Nucleus accumbens (tissue), 56 donors: ENCODE results near the gene RC3H2.
"Not testable (repeated sequence)": the region's sequence is repeated elsewhere in the genome, so short reads cannot be mapped to it uniquely, and the experiment has no call there.

Experiments
- DNase-seq, 56 donors: peaks; one replicate each; lab custom pipeline; 2025; lab: John Stamatoyannopoulos, UW

RC3H2 gene

DNA sequence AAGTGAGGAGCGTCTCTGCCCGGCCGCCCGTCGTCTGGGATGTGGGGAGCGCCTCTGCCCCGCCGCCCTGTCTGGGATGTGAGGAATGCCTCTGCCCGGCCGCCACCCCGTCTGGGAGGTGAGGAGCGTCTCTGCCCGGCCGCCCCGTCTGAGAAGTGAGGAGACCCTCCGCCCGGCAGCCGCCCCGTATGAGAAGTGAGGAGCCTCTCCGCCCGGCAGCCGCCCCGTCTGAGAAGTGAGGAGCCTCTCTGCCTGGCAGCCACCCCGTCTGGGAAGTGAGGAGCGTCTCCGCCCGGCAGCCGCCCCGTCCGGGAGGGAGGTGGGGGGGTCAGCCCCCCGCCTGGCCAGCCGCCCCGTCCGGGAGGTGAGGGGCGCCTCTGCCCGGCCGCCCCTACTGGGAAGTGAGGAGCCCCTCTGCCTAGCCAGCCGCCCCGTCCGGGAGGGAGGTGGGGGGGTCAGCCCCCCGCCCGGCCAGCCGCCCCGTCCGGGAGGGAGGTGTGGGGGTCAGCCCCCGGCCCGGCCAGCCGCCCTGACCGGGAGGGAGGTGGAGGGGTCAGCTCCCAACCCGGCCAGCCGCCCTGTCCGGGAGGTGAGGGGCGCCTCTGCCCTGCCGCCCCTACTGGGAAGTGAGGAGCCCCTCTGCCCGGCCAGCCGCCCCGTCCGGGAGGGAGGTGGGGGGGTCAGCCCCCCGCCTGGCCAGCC lies 52.9 kb downstream of the RC3H2 start:
- DNase-seq, result not testable (repeated sequence)

DNA sequence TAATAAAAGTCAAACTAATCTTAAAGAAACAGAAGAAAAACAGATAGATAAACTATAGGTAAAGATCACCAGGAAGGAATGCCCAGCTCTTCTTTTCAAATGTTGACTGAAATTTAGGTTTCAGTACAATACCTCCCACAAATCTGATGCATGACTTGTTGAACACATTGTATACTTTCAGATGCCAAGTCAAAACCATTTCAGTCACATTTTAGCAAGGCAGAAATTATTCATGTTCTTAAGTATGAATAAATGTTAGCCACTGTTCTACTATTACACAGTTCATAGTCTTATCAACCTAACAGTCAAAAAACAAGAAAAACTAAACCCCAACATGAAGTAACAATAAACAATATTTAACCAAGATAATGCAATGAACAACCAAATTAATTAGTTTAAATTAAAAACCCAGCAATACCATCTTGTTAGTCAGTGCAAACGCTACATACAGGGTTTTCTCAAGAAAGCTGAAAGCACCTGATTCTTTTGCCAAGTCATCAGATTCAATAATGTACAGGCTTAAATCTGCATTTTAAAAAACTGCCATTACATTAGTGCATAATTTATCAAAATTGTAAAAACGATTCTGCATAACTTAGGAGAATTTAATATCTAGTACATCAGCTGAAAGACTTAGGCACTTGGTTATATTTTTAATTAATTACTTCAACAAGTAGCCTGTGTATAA lies 56.8 kb downstream of the RC3H2 start:
- no peak for DNase-seq

DNA sequence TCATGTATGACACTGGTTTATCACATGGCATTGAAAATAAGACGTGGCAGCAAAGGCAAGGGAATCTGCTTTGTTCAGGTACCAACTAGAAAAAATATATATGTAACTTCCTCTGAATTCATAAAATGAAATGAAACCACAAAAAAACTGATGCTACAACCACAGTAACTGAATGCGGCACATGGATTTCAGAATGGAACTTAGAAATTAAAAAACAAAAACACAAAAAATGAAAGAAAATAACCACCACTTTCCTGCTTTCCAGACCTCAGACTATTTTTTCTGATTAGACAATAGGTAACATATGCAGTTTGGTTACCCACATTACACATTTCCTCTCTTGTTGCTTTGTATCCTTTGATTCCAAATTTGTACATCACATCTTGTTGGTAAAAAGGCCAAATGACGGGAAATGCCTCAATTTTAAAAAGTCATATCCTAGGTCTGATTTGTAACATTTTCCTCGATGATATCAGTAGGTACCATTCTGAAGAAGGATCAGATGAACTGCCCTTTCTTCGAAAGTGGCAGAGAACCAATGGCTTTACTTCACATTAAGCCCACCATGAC lies 58.7 kb downstream of the RC3H2 start:
- DNase-seq, result no peak

DNA sequence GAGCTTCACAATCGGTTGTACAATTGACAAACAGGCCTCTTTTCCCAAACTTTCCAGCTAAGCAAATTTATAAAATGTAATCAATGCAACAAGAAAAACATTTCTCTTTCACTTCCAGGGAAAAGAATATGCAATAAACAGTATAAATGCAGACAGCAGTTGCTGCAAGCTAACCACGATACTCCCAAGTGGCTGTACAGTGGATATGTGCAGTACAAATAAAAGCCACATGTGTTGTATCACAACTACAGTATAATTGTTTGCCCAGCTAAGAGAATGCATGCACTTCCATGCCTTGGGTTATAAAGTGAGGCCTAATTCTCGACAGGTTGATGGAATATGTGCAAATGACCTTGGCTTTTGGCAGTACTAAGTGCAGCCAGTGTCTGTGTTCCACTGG lies 60.0 kb downstream of the RC3H2 start:
- DNase-seq, result no peak

DNA sequence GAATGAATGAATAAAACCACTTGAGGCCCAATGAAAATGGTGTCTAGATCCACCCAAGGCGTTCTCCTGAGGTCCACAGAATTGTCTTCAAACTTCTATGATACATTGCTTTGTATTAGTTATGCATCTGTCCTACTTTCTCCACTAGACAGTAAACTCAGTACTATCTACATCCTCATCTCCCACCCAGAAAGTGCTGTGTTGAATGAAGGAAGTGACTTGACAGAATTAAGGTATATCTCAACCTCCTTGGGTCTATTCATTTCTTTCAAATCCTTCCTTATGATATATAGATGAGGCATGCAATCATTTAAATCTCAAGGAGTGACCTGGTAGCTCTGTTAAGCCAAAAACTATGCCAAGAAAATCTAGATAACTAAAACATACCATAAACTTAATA lies 61.0 kb downstream of the RC3H2 start:
- no peak for DNase-seq

DNA sequence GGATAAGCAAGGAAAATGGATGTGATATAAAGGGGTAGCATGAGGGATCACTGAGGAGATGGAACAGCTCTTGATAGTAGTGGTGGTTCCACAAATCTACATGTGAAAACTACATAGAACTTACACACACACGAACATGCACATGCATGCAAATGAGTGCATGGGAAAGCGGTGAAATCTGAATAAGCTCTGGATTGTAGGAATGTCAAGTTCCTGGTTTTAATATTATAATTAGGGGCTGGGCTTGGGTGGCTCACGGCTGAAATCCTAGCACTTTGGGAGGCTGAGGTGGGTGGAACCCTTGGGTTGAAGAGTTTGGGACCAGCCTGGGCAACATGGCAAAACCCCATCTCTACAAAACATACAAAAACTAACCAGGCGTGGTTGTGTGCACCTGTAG lies 63.7 kb downstream of the RC3H2 start:
- no peak for DNase-seq

DNA sequence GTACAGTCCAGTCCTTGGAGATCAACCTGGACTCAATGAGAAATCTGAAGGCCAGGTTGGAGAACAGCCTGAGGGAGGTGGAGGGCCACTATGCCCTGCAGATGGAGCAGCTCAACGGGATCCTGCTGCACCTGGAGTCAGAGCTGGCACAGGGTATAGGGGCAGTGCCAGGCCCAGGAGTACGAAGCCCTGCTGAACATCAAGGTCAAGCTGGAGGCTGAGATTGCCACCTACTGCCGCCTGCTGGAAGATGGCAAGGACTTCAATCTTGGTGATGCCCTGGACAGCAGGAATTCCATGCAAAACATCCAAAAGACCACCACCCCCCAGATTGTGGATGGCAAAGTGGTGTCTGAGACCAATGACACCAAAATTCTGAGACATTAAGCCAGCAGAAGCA lies 66.7 kb downstream of the RC3H2 start:
- not testable (repeated sequence) for DNase-seq

DNA sequence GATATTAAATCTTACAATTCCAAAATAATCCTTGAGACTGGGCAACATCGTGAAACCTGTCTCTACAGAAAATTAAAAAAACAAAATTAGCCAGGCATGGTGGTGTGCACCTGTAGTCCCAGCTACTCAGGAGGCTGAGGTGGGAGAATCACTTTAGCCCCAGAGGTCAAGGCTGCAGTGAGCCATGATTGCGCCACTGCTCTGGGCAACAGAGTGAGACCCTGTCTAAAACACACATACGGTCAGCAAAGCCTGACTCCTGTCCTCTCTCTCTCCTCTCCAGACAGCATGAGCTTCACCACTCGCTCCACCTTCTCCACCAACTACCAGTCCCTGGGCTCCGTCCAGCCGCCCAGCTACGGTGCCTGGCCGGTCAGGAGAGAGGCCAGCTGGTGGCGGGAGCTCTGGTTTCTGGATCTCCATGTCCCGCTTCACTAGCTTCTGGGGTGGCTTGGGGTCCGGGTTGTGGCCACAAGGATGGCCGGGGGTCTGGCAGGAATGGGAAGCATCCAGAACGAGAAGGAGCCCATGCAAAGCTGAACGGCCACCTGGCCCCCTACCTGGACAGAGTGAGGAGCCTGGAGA lies 67.8 kb downstream of the RC3H2 start:
- DNase-seq, result no peak

DNA sequence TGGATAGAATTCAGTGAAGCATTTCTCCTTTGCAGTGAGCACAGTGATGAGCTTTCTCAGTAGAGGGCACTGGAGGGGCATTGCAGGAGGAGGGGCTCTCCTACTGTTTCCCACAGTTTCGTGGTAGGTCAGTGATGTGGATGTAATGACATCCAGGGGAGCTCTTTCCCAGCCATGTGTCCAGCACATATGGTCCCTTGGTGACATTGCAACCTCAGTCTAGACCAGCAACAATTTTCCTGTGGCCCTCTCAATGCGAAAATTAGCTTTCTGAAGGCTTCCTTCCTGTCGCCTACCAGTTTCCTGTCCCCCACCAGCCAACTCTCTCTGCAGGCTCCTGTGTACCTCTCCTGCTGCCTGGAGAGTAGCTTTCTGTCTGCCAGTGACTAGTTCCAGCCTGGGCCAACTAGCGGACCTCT lies 69.8 kb downstream of the RC3H2 start:
- no peak for DNase-seq

DNA sequence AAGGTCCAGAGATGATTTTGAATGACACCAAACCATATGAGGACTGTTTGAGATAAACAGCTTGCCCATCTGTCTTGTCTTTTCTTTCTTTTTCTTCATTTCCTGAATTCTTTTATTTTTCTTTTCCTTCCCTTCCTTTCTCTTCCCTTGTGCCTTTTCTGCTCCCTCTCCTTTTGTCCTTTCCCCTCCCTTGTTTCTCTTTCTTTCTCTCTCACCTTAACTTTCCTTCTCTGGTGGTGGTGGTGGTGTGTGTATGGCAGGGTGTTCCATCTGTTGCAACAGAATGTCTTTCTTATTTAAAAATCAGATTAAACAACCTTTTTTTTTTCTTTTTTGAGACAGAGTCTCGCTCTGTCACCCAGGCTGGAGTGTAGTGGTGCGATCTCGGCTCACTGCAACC lies 73.0 kb downstream of the RC3H2 start:
- no peak for DNase-seq

DNA sequence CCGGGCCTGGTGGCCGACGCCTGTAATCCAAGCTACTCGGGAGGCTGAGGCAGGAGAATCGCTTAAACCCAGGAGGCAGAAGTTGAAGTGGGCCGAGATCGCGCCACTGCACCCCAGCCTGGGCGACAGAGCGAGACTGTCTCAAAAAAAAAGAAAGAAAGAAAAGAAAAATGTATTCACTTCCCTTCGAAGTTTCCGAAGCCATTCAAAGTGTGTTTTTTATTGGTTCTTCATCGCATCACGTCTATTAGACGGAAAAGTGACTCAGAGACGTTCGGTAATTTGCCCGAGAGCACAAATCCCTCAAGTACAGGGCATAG lies 76.2 kb downstream of the RC3H2 start:
- not testable (repeated sequence) for DNase-seq

DNA sequence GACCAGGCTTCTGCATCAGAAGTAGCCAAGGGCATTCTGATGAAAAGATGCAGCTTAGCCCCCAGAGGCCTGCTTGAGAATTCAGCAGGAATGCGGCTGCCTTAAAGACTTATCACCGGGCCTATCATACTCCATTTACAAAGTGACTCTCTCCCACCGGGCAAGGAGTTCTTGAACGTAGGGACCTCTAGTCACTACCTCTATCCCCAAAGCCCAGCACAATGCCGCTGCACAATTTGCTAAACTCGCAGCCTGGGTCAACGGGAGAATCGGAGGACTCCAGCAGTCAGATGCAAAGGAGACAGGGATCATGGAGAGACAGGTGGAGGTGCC lies 77.4 kb downstream of the RC3H2 start:
- DNase-seq, result peak in 3 of 56 donors; percentile 57 to 66 (median 62)

DNA sequence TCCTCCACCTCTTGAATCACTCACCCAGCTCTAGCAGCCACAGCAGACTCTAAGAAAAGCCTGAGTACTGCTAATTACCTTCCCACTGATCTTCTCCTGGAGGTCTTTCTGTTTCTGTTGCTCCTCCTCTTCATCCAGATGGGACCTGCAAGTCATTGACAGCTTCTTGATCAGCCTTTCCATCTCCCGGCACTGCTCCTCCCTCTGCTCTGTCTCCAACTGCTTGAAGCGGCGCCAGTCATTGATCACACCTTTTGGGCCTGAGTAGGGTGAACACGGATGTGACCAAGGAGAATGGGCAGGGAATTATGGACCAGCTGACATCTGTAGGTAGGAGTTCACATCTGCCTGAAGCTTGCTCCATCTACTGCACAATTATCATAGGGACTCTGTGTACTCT lies 82.2 kb downstream of the RC3H2 start:
- no peak for DNase-seq

DNA sequence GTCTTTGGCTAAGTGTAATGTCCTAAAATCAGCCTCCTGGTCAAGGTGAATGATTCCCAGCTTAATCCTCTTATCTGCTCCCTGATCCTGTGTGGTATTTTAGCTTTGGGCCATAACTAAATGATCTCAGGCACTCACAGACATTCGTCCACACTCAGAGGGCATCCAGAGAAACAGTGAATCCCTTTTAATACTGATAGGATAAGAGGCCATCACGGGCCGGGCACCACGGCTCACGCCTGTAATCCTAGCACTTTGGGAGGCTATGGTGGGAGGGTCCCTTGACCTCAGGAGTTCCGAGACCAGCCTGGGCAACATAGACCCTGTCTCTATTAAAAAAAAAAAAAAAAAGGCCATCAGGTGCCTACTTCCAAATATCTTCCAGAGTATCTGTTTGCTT lies 83.1 kb downstream of the RC3H2 start:
- DNase-seq, result no peak

DNA sequence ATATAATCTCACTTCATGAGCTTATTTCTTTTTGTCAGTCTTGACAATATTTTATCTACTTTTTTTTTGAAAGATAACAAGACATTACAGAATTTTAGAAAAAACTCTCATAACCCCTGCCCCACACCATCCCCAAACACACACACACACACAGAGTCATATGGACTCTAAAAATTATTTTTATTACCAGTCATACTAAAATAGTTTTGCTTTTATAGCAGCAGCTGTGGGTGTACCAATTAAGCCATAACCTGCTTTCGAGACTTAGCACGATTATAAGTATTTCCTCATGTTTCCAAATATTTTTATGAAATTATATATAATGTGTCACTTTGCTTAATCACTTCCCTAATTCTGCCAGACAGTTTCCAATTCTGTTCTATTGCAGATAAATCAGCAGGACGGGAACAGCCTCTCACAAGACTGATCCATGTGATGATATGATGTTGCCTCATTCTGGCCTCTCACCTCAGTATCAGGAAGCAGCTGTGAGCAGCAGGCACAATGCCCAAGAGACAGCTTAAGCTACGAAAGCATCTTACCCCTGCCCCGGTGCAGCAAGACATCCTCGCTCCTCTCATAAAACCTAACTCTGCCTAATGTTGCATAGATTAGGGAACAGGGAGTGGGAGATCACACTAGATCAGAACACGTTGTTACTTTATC lies 83.7 kb downstream of the RC3H2 start:
- peak in 6 of 56 donors; percentile 3 to 45 (median 24) for DNase-seq

DNA sequence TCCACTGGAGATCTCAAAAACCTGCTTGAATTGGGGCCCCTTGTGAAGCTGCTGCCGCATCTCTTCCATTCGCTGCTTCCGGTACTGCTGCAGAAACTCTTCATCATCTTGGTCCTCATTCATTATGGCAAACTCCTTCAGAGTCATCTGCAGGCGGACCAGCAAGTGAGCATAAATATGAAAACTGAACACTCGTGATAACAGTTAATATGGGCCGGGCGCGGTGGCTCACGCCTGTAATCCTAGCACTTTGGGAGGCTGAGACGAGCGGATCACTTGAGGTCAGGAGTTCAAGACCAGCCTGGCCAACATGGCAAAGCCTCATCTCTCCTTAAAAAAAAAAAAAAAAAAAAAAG lies 84.7 kb downstream of the RC3H2 start:
- DNase-seq, result no peak

DNA sequence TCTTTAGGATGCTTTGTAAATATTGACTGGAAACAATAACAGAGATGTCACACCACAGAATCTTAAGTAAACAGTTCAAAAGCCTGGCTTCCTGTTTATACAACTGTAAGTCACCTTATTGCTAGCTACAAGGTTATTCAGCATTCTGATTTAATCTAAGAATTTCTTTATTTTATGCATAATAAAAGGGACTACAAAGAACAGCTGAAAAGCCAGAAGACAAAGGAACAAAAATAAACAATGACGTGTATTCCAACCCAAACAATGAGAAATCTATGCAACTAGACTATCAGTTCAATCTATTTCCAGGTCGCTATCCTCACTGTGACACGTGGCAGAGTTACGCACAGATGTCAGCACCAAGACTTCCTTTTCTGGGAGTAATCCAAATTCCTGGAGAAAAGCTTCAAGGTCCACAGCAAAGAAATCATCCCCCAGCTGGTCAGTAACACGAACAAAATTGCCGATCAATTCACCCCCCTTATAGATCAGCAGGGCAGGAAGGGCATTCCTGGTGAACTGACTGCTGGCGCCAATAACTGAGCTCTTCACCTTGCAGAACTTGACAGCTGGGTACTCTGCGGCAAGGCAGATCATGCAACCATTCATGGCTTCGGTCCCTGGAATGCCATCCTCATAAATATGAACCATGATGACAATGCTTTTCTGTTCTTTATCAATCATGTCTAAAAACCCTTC lies 85.2 kb downstream of the RC3H2 start:
- DNase-seq, result peak in 3 of 56 donors; percentile 3 to 48 (median 11)

DNA sequence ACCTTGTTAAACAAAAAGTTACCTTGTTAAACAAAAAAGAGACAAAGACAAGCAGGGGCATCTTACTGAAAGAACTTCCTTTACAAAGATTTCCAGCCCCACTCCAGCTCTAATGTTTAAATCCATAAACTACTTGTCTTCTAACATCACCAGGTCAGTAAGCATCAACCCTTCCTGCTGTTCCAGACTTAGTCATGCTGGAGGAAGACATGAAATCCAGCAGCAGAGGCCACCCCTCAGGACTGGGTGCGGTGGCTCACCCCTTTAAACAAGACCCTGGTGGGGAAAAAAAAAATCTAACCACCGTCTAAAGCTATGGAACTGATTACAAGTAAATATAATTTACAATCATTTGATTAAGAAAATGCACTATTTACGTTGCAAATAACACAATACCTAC lies 85.8 kb downstream of the RC3H2 start:
- no peak for DNase-seq

DNA sequence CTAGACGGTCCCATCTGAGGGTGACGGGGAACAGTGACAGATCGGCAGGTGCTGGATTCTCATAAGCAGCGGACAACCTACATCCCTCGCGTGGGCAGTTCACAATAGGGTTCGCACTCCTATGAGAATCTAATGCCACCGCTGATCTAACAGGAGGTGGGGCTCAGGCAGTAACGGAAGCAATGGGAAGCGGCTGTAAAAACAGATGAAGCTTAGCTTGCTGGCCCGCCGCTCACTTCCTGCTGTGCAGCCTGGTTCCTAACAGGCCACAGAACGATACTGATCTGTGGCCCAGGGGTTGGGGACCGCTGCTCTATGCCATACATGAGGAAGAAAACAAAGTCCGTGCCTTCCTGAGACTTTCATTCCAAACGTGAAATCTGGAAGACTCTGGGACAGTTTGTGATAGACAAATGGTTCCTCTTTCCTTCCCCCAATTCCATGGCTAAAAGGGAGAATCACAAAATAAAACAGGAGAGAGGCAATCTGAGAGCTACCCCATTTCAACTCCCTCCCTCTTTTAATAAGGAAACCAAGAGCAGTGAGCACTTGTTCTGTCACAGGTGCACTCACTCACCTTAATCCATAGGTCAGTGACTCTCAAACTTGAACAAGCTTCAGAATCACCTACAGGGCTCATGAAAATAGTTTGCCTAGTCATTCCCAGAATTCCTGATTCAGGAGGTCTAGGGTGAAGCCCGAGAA lies 88.8 kb downstream of the RC3H2 start:
- DNase-seq, result no peak

DNA sequence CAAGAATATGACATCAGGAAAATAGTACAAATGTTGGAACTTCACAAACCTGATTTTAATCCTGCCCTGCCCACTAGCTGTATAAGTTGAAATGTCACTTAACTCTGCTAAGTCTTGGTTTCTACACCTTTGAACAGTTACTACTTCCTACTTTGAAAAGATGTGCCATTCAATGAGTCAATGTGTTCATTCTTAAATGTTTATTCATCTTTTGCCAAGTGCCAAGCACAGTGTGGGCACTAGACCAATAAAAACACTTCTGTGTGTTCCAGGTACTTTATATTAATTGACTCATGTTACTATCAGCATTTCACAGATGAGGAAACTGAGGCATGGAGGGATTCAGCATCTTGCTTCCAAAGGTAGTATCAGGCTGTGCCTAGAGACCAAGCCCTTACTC lies 89.6 kb downstream of the RC3H2 start:
- DNase-seq, result no peak
